Measurements from ENCODE around the gene LARGE1.

- no peak for TF ChIP-seq NR2F2 (IDR thresholded peaks at IDR 0.05; ENCODE audit: borderline replicate concordance, low read depth)
- TF ChIP-seq NFIC (IDR thresholded peaks at IDR 0.05; ENCODE audit: low read length), result no peak
- TF ChIP-seq IKZF5 (CRISPR knock-in tag; IDR thresholded peaks at IDR 0.05), result no peak
- TF ChIP-seq CBX1 (IDR thresholded peaks at IDR 0.05; ENCODE audit: low read depth), result no peak
- TF ChIP-seq, protein P1, sequence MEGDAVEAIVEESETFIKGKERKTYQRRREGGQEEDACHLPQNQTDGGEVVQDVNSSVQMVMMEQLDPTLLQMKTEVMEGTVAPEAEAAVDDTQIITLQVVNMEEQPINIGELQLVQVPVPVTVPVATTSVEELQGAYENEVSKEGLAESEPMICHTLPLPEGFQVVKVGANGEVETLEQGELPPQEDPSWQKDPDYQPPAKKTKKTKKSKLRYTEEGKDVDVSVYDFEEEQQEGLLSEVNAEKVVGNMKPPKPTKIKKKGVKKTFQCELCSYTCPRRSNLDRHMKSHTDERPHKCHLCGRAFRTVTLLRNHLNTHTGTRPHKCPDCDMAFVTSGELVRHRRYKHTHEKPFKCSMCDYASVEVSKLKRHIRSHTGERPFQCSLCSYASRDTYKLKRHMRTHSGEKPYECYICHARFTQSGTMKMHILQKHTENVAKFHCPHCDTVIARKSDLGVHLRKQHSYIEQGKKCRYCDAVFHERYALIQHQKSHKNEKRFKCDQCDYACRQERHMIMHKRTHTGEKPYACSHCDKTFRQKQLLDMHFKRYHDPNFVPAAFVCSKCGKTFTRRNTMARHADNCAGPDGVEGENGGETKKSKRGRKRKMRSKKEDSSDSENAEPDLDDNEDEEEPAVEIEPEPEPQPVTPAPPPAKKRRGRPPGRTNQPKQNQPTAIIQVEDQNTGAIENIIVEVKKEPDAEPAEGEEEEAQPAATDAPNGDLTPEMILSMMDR (CRISPR knock-in tag; IDR thresholded peaks at IDR 0.05), result no peak
- no peak for TF ChIP-seq CREB1 (IDR thresholded peaks at IDR 0.05)
- no peak for TF ChIP-seq CREB1 (CRISPR knock-in tag; IDR thresholded peaks at IDR 0.05)
- TF ChIP-seq FOSL1 (CRISPR knock-in tag; IDR thresholded peaks at IDR 0.05; ENCODE audit: borderline replicate concordance), result no peak
- TF ChIP-seq PHF8 (CRISPR knock-in tag; IDR thresholded peaks at IDR 0.05), result no peak
- no peak for TF ChIP-seq SUZ12 (IDR thresholded peaks at IDR 0.05; ENCODE audit: low read depth, low read length)
- TF ChIP-seq CHD4 (IDR thresholded peaks at IDR 0.05; ENCODE audit: borderline replicate concordance, low read length), result no peak
- no peak for TF ChIP-seq TAF1 (CRISPR knock-in tag; IDR thresholded peaks at IDR 0.05)
- no peak for TF ChIP-seq PPARG (CRISPR knock-in tag; conservative IDR thresholded peaks at IDR 0.05)
- no peak for TF ChIP-seq REST (IDR thresholded peaks at IDR 0.05; ENCODE audit: borderline replicate concordance in 1 of 2, low read depth in 1 of 2, low read length in 2 of 2)
- TF ChIP-seq EP300 (IDR thresholded peaks at IDR 0.05; ENCODE audit: low read depth in 2 of 2, low read length in 2 of 2), result no peak
- no peak for TF ChIP-seq EP300 (CRISPR knock-in tag; IDR thresholded peaks at IDR 0.05; ENCODE audit: borderline replicate concordance)
Measured at GRCh38 chr22:33726294-33726734, 194.0 kb downstream of the LARGE1 start.
